Stimulated activated naive CD8-positive, alpha-beta T cell treated with anti-CD3 and anti-CD28 coated beads, Interleukin-15, Interleukin-2, amounts not matched to agents 100 ng/mL and 50 ng/mL, for 24 hours (primary cell): ENCODE results near the gene QKI.
"Not testable (repeated sequence)": the region's sequence is repeated elsewhere in the genome, so short reads cannot be mapped to it uniquely, and the experiment has no call there.

Source experiments
- H3K27ac Mint-ChIP-seq: one replicate; pipeline ENCODE4 v1.8.0; 2021; ENCODE audit warnings: mild to moderate bottlenecking, mixed read lengths
- H3K27me3 Mint-ChIP-seq: one replicate; pipeline ENCODE4 v1.8.0; 2021; ENCODE audit warnings: mixed read lengths
- H3K36me3 Mint-ChIP-seq: one replicate; pipeline ENCODE4 v1.8.0; 2021; ENCODE audit warnings: low read depth, mixed read lengths
- H3K4me1 Mint-ChIP-seq: one replicate; pipeline ENCODE4 v1.8.0; 2021; ENCODE audit warnings: low read depth, mixed read lengths
- H3K4me3 Mint-ChIP-seq: one replicate; pipeline ENCODE4 v1.8.0; 2021; ENCODE audit warnings: mild to moderate bottlenecking, mixed read lengths
- H3K9me3 Mint-ChIP-seq: one replicate; pipeline ENCODE4 v1.8.0; 2021; ENCODE audit warnings: mixed read lengths

Gene QKI

DNA sequence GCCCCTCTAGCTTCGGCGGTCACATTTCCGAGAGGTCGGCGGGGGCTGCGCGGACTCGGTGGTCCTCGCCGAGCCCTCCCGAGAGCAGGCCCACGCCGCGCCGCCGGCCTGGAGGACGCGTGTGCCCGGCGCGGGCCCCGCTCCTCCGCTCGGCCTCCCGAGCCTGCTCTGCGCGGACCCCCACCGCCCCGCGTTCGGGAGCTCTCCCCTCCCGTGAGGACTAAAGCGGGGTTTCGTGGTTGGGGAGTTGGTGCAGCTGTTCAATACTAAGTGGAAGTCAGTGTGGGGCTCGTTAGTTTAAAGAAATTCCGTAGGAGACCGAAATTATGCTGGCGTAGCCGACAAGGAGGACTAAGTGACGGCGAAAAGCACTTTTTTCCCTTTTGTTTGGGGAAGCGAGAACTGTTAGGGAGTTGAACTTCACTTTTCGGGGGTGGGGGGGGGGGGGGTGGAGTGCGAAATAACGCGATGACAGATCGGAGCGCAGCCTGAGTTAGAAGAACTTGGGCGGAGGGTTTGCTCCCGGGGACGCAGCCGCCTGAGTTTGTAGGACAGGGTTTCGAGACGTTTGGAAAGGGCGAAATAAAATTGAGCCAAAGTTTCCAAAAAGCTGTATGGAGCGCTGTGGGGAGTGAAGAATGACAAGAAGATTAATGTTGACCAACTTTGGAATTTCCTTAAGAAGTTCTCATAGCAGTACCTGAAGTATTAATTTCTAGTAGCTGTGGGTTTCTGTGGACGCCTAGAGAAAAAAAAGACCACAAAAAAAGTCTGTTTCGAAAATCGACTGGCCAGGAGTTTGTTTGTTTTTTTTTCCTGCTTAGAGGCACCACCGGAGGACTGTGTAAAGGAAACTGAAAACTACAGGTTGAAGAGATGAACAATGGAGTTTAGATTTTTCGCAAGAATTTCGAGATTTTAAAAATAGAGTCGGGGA lies 1.4 kb downstream of the QKI start:
- Mint-ChIP-seq H3K4me1 (peaks cover 53% of the 10 kb centered on the region), H3K4me3 (peak overlapping the region; percentile 95)

GRCh38 chr6:163416557-163417253 lies 2.2 kb downstream of the QKI start:
- Mint-ChIP-seq H3K36me3 (peaks cover 8% of the 10 kb centered on the region), H3K4me1 (peaks cover 60% of the 10 kb centered on the region), H3K27me3 (no peaks in the 10 kb centered on the region), H3K4me3 (peak overlapping the region; percentile 95), H3K27ac (peak overlapping the region; percentile 92), H3K9me3 (no peaks in the 10 kb centered on the region)

More for the DNA sequence above, 1.4 kb downstream of the QKI start:
- Mint-ChIP-seq H3K36me3 (peaks cover 12% of the 10 kb centered on the region), H3K27me3 (no peaks in the 10 kb centered on the region), H3K27ac (peak overlapping the region; percentile 92), H3K9me3 (no peaks in the 10 kb centered on the region)

GRCh38 chr6:163417595-163417994 lies 3.1 kb downstream of the QKI start:
- H3K4me3 Mint-ChIP-seq: peak overlapping the region; percentile 95
- H3K4me1 Mint-ChIP-seq: peaks cover 55% of the 10 kb centered on the region
- H3K27ac Mint-ChIP-seq: no peak overlapping the region
- no peaks in the 10 kb centered on the region for H3K9me3 Mint-ChIP-seq
- H3K36me3 Mint-ChIP-seq: peaks cover 8% of the 10 kb centered on the region
- H3K27me3 Mint-ChIP-seq: no peaks in the 10 kb centered on the region

DNA sequence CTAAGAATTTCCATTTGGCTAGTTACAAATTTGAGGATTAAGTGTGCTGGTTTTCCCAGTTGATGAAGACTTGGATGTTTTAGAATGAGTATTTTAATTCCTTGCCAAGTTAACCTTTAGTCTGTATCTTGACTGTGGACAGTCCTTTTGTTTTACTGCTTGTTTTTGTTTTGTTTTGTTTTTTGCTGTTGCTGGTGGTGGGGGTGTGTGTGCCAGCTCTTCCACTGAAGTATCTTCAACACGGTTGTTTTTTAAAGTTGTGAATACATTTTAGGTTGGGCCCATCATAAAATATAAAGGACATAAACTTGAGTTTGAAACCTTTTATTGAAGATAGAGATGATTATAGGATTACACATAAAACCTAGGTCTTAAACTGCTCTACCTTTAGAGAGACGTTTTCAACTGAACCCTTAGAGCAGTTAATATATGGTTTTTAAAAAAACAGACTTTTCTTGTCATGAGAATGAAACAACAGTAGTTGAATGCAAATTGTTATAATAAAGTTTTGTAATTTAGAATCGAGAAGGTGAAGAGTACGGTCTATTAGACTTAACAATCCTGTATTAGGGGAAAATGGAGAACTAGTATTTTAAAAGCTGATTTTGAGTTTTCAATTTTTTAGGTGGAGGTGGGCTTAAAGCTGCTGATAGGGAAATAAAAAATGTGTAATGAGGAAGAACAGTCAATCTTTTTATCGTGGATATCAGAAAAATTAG lies 4.0 kb downstream of the QKI start:
- peaks cover 51% of the 10 kb centered on the region for H3K4me1 Mint-ChIP-seq

DNA sequence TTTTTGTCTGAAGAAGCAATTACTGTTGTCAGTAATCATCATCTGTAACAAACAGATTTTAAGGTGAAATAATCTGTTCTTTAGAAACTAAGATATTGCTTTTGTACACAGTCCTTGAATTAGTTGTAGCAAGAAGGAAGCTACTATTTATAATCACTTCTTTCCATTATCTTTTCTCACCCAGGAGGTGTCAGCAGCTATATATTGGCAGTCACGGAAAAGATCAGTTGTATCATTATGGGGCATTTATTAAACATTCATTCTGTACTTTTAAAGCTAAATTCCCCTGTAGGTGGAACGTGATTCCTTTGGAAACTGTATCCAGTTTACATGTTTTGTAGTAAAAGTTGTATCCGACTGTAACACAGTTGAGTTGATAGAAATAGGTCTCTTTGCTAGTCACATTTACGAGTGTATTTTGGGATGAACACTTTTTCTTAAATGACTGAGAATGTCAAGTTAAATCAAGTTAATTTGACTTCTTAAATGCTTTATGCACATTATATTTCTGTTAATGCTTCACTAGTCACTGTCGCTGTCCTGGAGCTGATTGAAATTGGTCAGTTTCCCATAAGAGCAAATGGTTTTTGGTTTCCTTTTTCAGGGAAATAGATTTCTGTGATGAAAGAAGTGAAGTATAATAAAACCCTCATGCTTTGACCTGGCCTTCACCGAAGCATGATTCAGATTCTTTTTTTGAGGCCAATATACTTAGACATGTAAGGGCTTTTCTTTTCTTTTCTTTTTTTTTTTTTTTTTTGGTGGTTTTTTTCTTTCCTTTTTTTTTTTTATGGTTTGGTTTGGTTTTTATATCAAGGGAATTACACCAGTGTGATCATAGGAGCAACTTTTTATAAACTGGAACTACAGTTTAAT lies 5.1 kb downstream of the QKI start:
- peaks cover 59% of the 10 kb centered on the region for H3K4me1 Mint-ChIP-seq
- no peaks in the 10 kb centered on the region for H3K27me3 Mint-ChIP-seq
- H3K9me3 Mint-ChIP-seq: no peaks in the 10 kb centered on the region
- H3K36me3 Mint-ChIP-seq: peaks cover 8% of the 10 kb centered on the region
- peak overlapping the region; percentile 49 for H3K4me3 Mint-ChIP-seq
- H3K27ac Mint-ChIP-seq: peak overlapping the region; percentile 68

More for the DNA sequence above, 4.0 kb downstream of the QKI start:
- Mint-ChIP-seq H3K36me3 (peaks cover 8% of the 10 kb centered on the region), H3K27me3 (no peaks in the 10 kb centered on the region), H3K4me3 (peak overlapping the region; percentile 33), H3K9me3 (no peaks in the 10 kb centered on the region), H3K27ac (no peak overlapping the region)

- Mint-ChIP-seq H3K27ac (peak overlapping the region; percentile 68), H3K36me3 (peaks cover 8% of the 10 kb centered on the region), H3K9me3 (no peaks in the 10 kb centered on the region), H3K4me3 (peak overlapping the region; percentile 49), H3K4me1 (peaks cover 64% of the 10 kb centered on the region), H3K27me3 (no peaks in the 10 kb centered on the region)
These were observed 5.7 kb downstream of the QKI start for GRCh38 chr6:163420289-163420614.

DNA sequence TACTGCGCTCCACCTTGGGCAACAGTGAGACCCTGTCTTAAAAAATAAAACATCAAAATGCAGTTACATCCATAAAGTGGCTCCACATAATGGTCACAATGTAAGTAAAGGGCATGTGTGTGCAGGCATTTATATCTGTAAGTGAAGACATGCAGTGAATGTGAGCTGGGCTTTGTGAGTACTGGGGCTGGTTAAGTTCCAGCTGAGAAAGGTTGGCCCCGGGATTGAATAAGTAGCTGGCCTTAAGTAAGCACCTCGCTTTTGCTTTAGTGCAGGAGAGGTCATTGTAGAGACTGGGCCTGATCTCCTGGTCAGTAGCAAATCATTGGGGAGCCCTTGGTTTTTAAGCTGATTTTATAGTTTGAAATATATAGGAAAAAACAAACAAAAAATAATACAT lies 8.0 kb downstream of the QKI start:
- Mint-ChIP-seq H3K4me1 (peaks cover 61% of the 10 kb centered on the region), H3K27ac (no peak overlapping the region), H3K9me3 (no peaks in the 10 kb centered on the region), H3K27me3 (no peaks in the 10 kb centered on the region), H3K4me3 (no peak overlapping the region), H3K36me3 (peaks cover 8% of the 10 kb centered on the region)

GRCh38 chr6:163423696-163424095 lies 9.2 kb downstream of the QKI start:
- Mint-ChIP-seq H3K27ac (no peak overlapping the region), H3K27me3 (no peaks in the 10 kb centered on the region), H3K4me1 (peaks cover 56% of the 10 kb centered on the region), H3K9me3 (no peaks in the 10 kb centered on the region), H3K4me3 (no peak overlapping the region), H3K36me3 (peaks cover 6% of the 10 kb centered on the region)

DNA sequence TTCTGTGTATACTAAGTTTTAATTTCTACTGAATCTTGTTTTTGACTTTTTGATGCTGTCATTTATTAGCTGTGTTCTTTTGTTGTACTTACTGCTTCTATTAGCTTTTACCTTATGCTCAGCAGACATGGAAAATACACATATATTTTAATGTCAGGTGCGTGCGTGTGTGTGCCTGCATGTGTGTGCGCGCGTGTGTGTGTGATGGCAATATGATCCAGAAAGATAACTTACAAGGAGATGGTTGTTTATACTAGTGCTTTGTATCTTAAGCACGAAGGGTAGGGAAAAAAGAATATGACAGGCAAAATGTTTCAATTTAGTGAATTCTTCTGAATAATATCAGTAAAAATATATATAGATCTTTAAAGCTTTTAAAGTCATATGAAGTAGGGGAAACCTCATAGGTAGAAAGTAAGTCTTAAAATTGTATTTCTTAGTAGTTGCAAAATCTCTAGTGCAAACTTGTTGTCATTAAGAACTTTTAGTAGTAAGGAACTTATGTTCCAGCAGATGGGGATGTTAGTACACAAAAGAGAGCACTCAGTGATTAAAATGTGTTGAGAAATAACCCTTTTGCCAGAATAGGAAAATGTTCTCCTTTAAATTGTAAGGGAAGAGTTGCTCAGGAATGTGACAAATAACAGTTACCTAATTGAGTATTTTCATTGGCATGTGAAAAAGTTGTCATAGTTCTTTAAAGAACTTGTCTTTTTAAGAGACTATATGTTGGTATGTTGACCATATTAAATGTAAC lies 13.2 kb downstream of the QKI start:
- no peak overlapping the region for H3K27ac Mint-ChIP-seq
- no peaks in the 10 kb centered on the region for H3K36me3 Mint-ChIP-seq
- H3K9me3 Mint-ChIP-seq: no peaks in the 10 kb centered on the region
- H3K4me3 Mint-ChIP-seq: no peak overlapping the region
- peaks cover 58% of the 10 kb centered on the region for H3K4me1 Mint-ChIP-seq
- H3K27me3 Mint-ChIP-seq: no peaks in the 10 kb centered on the region

DNA sequence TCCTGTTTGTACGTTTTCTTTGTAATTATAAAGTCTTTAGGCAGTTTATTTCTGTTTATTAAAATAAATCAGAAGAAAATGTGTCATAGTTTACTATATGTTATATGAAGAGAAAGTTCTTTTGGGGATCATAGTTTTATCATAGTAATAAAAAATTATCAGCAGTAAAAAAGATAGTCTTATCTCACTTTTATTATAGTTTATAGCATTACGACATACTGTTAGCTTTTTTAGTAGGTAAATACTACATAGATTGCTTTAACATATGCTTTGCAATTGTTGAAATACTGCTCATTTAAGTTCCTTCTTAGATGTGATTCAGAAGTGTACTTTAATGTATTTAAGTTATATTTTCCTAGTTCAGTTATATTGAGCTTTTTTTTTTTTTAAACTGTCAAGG lies 13.9 kb downstream of the QKI start:
- Mint-ChIP-seq H3K4me1 (peaks cover 62% of the 10 kb centered on the region), H3K36me3 (no peaks in the 10 kb centered on the region), H3K4me3 (no peak overlapping the region), H3K27me3 (no peaks in the 10 kb centered on the region), H3K27ac (no peak overlapping the region), H3K9me3 (no peaks in the 10 kb centered on the region)

DNA sequence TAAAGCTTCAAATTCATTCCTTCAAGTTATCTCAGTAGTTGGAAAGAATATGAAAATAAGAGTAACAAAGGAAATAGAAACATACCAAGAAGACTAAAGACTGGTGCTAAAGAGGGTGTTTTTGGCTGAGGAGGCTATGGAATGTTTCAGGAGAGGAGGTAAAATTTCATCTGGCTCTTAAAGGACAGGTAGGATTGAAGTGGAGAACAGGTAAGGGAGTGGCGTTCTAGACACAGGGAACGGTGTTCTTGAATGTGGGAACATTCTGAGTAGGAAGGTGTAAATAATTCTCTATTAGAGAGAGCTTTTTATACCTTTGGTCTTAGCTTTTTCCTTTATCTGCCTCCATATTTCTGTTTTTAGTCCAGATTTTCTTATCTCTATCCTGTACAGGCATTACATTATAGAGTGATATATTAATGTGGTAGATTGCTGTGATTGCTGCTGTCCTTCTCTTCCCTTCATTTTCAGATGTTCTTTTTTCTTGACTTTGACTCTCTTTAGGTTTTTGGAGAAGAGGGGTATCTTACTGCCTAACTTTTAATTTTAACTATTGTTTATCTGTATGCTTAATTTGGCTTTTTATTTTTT lies 15.4 kb downstream of the QKI start:
- Mint-ChIP-seq H3K36me3 (no peaks in the 10 kb centered on the region), H3K27ac (no peak overlapping the region), H3K4me3 (no peak overlapping the region), H3K9me3 (no peaks in the 10 kb centered on the region), H3K4me1 (peaks cover 57% of the 10 kb centered on the region), H3K27me3 (no peaks in the 10 kb centered on the region)

DNA sequence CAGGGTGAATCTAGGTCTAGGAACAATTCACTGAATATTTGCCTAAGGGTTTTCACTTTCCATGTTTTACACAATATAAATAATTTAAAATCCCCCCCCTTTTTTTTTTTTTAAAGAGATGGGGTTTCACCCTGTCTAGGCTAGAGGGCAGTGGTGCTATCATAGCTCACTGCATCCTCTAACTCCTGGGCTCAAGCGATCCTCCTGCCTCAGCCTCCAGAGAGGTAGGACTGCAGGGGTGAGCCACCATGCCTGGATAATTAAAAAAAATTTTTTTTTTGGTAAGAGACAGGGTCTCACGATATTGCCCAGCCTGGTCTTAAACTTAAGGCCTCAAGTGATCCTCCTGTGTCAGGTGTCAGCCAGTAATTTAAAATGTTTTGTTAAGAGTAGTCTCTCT lies 17.8 kb downstream of the QKI start:
- no peak overlapping the region for H3K4me3 Mint-ChIP-seq
- H3K36me3 Mint-ChIP-seq: peaks cover 3% of the 10 kb centered on the region
- no peaks in the 10 kb centered on the region for H3K9me3 Mint-ChIP-seq
- no peaks in the 10 kb centered on the region for H3K27me3 Mint-ChIP-seq
- H3K4me1 Mint-ChIP-seq: peaks cover 64% of the 10 kb centered on the region
- H3K27ac Mint-ChIP-seq: no peak overlapping the region

DNA sequence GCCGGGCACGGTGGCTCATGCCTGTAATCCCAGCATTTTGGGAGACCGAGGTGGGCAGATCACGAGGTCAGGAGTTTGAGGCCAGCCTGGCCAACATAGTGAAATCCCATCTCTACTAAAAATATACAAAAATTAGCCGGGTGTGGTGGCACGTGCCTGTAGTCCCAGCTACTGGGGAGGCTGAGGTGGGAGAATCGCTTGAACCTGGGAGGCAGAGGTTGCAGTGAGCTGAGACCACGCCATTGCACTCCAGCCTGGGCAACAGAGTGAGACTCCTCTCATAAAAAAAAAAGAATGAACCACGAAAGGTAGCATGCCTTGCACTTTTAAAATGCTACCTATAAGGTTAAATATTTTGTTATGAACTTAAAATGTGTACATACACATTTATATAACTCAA lies 19.0 kb downstream of the QKI start:
- not testable (repeated sequence) for H3K4me3 Mint-ChIP-seq, H3K9me3 Mint-ChIP-seq, H3K27me3 Mint-ChIP-seq, H3K27ac Mint-ChIP-seq, H3K36me3 Mint-ChIP-seq
- peaks cover 68% of the 10 kb centered on the region for H3K4me1 Mint-ChIP-seq
